ENCODE data around the gene CDH4.

The CDH4 gene

GRCh38 chr20:61755971-61756845 is 504.1 kb downstream of the CDH4 start:
- no peak for DNase-seq (ENCODE audit: extremely low read depth in 1 of 2, low read depth in 1 of 2)

DNA sequence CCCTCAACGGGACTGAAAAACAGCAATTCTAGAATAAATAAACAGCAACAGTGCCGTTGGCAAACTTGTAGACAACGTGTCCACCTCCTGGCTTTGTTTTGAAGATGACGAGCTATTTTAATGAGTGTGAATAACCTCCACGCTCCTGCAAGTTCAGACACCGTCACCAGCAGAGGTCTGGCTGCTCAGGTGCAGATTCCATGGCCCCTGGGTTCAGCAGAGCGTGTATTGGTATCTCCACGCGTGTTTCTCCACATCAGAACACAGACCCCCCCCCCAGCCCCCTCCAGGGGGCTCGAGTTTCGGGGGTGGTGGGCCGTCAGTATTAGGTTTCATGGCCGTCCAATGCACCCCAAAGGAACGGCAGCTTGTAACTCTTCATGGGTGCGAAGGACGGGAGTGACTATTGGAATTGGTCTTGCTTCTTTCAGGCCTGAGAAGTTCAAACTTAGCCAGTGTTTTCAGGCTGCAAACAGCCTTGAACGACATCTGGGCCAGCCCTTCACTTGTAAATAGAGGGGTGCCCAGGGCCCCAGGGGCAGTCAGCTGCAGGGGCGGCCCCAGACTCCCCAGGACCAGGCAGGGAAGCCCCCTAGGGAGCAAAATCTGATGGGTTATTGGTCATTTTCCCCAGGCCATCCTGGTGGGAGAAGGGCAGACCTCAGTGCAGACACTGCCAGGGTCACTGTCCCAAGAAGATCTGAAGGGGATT is 505.1 kb downstream of the CDH4 start:
- DNase-seq (ENCODE audit: extremely low read depth in 1 of 2, low read depth in 1 of 2), result no peak

- no peak for DNase-seq (ENCODE audit: extremely low read depth in 1 of 2, low read depth in 1 of 2)
Observed at GRCh38 chr20:61757678-61758563, 505.9 kb downstream of the CDH4 start.

GRCh38 chr20:61758564-61759200 is 506.6 kb downstream of the CDH4 start:
- DNase-seq (ENCODE audit: extremely low read depth in 1 of 2, low read depth in 1 of 2), result no peak

DNA sequence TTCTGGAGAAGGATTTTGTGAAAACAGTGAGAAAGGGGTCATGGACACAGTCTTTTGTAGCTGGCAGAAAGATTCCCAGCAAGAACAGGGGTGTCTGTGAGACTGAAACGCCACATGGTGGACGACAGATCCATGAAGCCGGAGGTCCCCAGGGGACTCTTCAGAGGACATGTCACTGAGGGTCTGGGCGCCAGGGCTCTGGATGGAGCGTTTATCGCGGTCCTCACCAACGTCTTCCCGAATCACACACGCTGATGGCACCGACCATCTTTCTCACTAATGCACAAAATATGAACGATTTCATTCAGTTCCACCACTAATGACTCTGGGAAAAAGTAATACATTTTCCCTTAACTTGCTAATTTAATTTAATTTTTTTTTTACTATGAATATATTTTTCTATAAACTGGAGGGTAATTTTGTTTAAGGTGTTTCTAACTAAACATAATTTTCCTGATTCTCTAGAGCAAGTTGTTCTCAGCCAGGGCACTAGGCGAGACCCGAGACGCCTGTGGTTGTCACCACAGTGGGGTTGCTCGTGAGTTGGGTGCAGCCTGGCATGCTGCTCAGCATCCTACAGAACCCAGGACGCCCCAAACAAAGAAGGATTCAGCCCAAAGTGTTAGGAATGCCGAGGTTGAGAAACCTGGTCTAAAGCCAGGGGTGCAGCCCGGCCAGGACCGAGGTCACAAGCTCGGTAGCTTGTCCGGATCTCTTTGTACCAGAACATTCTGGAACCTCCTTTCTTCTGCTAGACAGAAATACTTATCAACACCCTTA is 507.4 kb downstream of the CDH4 start:
- no peak for DNase-seq (ENCODE audit: extremely low read depth in 1 of 2, low read depth in 1 of 2)

DNA sequence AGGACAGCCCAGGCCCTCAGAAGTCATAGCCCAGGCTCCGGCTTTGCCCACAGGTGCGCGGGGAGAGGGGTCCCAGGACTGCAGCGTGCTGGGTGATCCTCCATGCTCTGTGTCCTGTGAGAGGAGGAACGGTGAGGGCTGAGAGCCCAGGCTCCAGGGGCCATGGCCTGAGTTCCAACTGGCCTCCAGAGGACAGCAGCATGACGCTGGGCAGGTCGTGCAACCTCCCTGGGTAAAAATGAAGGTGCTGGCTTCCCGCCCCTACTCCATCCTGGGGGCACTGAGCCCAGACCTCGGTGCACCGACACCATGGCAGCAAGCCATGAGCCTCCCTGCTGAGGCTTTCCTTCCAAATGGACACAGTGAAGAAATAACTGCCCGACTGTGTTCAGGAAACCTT is 508.3 kb downstream of the CDH4 start:
- DNase-seq (ENCODE audit: extremely low read depth in 1 of 2, low read depth in 1 of 2), result no peak

GRCh38 chr20:61760731-61761130 is 508.7 kb downstream of the CDH4 start:
- no peak for DNase-seq (ENCODE audit: extremely low read depth in 1 of 2, low read depth in 1 of 2)

DNA sequence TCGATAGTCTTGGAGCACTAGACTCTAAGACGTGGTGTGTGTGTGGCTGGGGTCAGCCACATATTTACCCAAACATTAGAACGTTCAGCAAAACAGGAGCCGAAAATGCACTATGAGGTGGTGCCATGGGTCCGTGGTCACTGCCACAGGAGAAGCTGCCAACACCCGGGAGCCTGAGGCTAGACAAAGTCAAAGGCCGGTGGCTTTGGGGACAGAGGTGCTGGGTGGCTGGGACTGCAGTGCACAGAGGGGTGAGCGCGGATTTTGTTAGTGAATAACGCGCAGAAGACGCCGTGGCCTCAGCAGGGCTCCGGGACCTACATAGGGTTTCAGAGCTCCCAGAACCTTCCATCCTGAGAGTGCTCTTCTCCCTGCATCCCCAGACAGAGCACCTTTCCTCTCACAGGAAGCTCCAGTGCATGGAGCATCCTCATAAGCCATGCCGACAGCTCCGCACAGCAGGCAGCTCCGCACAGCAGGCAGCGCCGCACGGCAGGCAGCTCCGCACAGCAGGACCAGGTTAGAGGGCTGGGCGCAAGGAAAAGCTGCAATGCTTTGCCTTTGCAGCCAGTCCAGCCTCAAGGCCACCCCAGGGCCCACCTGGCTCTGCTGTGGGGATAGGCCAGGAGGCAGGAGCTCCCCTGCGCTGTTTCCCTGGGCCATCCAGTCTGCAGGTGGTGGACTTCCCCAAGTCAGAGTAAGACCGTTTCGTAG is 509.5 kb downstream of the CDH4 start:
- no peak for DNase-seq (ENCODE audit: extremely low read depth in 1 of 2, low read depth in 1 of 2)

DNA sequence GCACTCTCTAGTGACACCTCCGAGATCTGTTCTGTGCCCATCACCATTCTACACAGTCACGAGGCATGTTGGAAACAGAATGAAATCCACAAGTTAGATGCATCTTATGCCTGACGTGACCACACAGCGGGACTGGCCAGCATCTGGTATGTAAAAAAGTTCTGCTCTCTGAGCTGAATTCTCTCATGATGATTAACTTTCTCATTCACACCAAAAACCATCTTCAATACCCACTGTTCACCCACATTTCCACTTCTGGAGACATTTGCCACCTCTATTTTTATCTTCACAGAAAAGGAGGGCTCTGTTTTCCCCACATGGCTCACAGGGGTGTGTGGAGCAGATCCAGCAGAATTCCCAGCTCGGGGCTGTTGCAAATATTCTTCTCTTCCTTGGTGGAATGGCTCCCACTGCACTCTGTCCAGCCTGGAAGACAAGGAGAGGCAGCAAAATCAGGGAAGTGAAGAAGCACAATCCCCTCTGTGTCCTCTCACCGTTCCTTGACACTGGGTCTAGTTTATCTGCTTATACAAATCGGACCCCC is 510.2 kb downstream of the CDH4 start:
- DNase-seq (ENCODE audit: extremely low read depth in 1 of 2, low read depth in 1 of 2), result no peak

DNA sequence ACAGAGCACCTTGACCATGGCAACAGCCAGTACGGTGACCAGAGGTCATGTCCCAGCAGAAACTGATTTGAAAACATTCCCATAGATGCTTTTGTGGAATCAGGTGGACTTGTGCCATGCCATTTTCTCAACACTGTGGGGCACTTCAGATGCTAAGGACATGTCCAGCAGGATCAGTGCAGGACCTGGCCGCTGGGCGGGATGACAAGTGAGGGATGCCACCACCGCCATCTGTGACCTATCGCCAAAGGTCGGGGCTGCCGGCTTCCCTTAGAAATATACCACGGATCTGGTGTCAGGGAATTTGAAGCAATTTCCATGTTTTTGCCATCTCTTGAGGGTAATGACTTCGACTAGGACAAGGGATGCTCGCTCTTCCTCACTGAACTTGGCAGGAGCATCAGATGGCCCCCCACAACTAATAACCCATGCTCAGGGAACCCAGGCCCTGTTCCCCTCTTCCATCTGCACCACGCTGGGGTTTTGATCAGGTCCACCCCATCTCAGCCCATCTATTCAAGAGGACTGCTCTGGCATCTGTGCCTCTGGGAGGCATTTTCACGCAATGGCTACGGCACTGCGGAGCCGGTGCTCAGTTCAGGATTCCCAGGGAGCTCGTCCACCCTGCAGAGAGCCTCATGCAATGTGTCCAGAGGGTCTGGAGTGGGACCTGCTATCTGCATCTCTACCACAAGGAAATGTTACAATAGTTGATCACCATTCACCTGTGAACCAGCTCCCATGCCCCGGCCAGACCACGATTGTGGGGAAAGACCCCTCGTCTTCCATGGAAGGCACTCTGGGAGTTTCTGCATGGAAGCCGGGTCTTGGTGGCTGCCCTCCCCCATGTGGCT is 511.1 kb downstream of the CDH4 start:
- no peak for DNase-seq (ENCODE audit: extremely low read depth in 1 of 2, low read depth in 1 of 2)

DNA sequence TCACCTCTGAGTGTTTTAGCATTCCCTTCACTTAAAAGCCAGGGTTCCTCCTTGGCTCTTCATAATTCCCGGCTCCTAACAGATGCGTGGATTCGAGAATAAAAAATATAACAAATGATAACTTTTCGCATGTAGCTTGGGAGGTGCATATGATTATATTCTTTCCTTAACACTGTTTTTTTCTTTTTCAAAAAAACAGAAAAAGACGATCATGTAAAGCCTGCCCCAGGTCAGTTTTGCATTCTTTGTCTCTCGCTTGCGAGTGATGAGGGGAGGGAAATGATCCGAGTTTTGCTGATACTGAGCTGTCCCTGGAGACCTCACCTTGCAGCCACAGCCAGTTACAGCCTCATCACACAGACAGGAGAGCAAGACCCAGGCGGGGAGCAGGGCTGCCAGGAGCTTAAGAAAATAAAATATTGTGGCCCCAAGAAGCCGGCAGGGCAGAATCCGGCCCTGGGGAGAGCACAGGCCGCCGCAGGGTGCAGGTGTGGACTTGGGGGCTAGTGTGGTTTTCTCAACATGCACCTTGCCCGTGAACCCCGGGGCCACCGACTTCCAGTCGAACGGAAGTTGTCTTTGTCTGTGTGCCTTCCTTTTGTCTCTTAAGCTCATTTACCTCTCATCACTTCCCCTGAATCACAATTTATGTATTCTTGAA is 511.8 kb downstream of the CDH4 start:
- no peak for DNase-seq (ENCODE audit: extremely low read depth in 1 of 2, low read depth in 1 of 2)

DNA sequence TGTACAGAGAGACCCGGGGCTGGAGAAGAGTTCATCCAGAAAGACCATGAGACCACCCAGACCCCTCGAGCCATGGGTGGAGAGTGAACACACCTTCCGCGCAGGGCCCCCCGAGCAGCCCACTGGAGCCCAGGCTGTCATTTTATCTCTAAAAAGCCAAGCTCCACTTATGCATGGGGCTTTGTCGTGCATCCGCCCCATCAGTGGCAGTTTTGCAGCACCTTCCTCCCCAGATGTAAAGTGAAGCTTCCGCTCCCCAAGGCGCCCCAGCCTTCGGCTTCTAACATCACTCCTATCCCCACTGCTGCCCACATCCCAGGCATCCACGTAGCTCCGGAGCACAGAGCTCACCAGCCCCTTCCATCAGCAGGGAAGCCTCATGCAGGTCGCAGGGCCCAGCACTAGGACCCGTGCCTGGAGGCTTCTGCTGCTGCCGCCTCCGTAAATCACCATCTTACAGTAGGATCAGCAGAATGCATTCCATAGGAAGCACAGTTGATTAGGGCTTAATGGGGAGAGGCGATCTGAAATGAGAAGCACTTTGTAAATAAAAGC is 512.5 kb downstream of the CDH4 start:
- no peak for DNase-seq (ENCODE audit: extremely low read depth in 1 of 2, low read depth in 1 of 2)

DNA sequence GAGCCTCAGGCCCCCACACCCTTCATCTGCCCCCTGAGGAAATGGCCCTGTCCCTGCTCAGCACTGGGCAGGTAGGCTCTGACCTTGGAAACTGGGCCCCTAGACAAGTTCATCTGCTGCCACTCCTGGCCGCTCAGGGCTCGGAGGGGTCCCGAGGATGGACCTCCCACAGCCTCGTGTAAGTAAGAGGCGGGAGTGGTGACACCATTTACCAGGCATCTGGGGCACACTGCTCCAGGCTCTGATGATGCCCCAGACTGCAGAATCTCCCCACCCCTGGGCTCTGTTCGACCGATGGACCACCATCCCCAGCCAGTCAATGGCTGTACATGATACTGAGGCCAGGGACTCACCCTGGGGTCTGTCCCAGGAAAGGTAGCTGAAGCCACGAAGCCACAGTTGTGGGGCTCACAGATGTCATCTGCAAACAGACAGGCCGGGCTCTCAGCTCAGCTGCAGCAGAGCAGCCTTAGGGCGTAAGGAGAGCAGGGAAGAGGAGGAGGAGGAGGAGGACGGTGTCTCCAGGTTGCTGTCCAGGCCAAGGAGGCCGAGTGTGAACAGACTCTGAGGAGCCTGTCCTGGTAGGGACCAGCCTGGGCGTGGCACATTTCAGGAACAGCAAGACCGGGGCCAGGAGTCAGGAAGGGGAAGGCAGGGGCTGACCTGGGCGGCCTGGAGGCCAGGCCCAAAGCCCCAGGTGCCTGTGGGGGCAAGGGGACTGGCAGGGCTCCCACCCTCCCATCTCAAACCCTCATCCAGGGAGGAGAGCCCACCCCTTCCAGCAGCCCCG is 513.2 kb downstream of the CDH4 start:
- DNase-seq (ENCODE audit: extremely low read depth in 1 of 2, low read depth in 1 of 2), result no peak

- DNase-seq (ENCODE audit: extremely low read depth in 1 of 2, low read depth in 1 of 2), result no peak
Observed at GRCh38 chr20:61765871-61766654, 514.0 kb downstream of the CDH4 start.

DNA sequence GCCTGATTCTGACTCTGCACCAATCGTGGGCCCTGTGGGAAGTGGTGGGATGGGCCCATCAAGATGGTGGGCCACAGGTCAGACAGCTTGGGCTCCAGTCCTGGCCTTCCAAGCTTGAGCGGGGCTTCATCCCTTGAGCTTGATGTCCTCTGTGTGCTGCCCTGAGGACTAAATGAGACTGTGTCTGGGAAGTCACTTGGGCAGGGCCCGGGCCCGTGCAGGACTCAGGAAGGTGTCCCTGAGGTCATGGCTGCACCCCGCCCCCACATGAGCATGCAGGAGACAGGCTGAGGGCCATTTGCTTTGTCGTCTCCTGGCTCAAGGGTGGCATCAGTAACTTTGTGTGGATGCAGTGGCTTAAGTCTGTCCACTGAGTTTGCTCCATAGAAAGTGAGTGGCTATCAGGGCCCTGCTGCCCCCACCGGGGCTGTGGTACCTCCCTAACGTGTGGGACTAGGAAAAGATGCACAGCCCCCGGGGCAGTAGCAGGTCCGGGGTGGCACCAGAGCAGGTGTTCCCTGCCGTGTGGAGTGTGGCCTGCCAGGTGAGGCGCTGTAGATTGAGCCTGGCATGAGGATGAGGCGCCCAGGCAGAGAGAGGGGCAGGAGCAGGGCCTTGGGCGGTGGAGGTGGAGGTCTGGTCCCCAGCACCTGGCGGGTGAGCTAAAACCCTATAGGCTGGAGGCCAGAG is 515.0 kb downstream of the CDH4 start:
- DNase-seq (ENCODE audit: extremely low read depth in 1 of 2, low read depth in 1 of 2), result no peak

Data from activated CD8-positive, alpha-beta memory T cell treated with anti-CD3 and anti-CD28 coated beads for 1 hour (primary cell).